ENCODE data around the gene PIGBOS1.
"Not testable (repeated sequence)": the region's sequence is repeated elsewhere in the genome, so short reads cannot be mapped to it uniquely, and the experiment has no call there.

PIGBOS1 gene

GRCh38 chr15:55318588-55319494 is at the start of gene PIGBOS1, which contains the start of gene PIGB:
Gene PIGBOS1 (minus strand): TSS chr15:55319123. CDS start chr15:55317792, 1,331 bp downstream.
Gene PIGB (plus strand): TSS chr15:55319222. CDS start chr15:55319251, 29 bp downstream.
- peak; percentile 36 for DNase-seq

- no peak for DNase-seq
Measured at GRCh38 chr15:55366981-55367380, 48.1 kb upstream of the PIGBOS1 start.

- no peak for DNase-seq
Measured at GRCh38 chr15:55362641-55363040, 43.7 kb upstream of the PIGBOS1 start.

- no peak for DNase-seq
Measured at GRCh38 chr15:55361048-55361447, 42.1 kb upstream of the PIGBOS1 start.

GRCh38 chr15:55360256-55360655 is 41.3 kb upstream of the PIGBOS1 start:
- no peak for DNase-seq

GRCh38 chr15:55358471-55358870 is 39.5 kb upstream of the PIGBOS1 start:
- DNase-seq = no peak

- DNase-seq = no peak
Measured at GRCh38 chr15:55357774-55358173, 38.9 kb upstream of the PIGBOS1 start.

GRCh38 chr15:55356985-55357585 is 38.2 kb upstream of the PIGBOS1 start:
- no peak for DNase-seq

- DNase-seq = no peak
Measured at GRCh38 chr15:55353025-55353424, 34.1 kb upstream of the PIGBOS1 start.

GRCh38 chr15:55349282-55349681 is 30.4 kb upstream of the PIGBOS1 start:
- DNase-seq = no peak

- DNase-seq = no peak
Measured at GRCh38 chr15:55348281-55348778, 29.4 kb upstream of the PIGBOS1 start.

- DNase-seq = no peak
Measured at GRCh38 chr15:55344206-55344605, 25.3 kb upstream of the PIGBOS1 start.

- no peak for DNase-seq
Measured at GRCh38 chr15:55343168-55343567, 24.2 kb upstream of the PIGBOS1 start.

GRCh38 chr15:55337160-55337559 is 18.2 kb upstream of the PIGBOS1 start:
- DNase-seq = no peak

GRCh38 chr15:55334997-55335396 is 16.1 kb upstream of the PIGBOS1 start:
- no peak for DNase-seq

GRCh38 chr15:55334371-55334770 is 15.4 kb upstream of the PIGBOS1 start:
- DNase-seq = no peak

- DNase-seq = no peak
Measured at GRCh38 chr15:55327387-55327786, 8.5 kb upstream of the PIGBOS1 start.

- no peak for DNase-seq
Measured at GRCh38 chr15:55322467-55322866, 3.5 kb upstream of the PIGBOS1 start.

- DNase-seq = no peak
Measured at GRCh38 chr15:55320963-55321362, 2.0 kb upstream of the PIGBOS1 start.

- DNase-seq = no peak
Measured at GRCh38 chr15:55320238-55320550, 1.3 kb upstream of the PIGBOS1 start.

GRCh38 chr15:55319537-55320237 is 764 bp upstream of the PIGBOS1 start:
- no peak for DNase-seq

- not testable (repeated sequence) for DNase-seq
Measured at GRCh38 chr15:55302801-55303200, 16.1 kb downstream of the PIGBOS1 start.

GRCh38 chr15:55297315-55297714 is 21.6 kb downstream of the PIGBOS1 start:
- no peak for DNase-seq

Measured in NCI-H2029 (cell line).